Astrocyte (in vitro differentiated cells and primary cell): ENCODE data around the gene TMEM45B. TPM values are rescaled to one million over a fixed set of nuclear protein-coding genes. Genes with fewer than 3 reads are reported as not detected.
A peak's percentile ranks its signal among the peaks of the same experiment; 100 is the strongest.

Experiments
- DNase-seq: peaks from one replicate; pipeline ENCODE4 v3.0.0-alpha.2; 2010; ENCODE audit warnings: low read depth
- FAIRE-seq: peaks from 2 replicates; lab custom pipeline; 2011; peaks lifted over from hg19 to GRCh38; lab: Jason Lieb, UNC
- H2AFZ ChIP-seq: 2 replicates; pipeline ENCODE4 v1.6.0; 2012; ENCODE audit warnings: low read depth, low read length, inconsistent platforms
- H3K27ac ChIP-seq: 2 replicates; pipeline ENCODE4 v1.5.1; 2011; ENCODE audit warnings: low read depth, low read length, inconsistent platforms
- H3K27me3 ChIP-seq: 2 replicates; pipeline ENCODE4 v1.6.0; 2011; ENCODE audit warnings: low read length, inconsistent platforms; ENCODE audit not compliant: insufficient read depth
- H3K36me3 ChIP-seq: 2 replicates; pipeline ENCODE4 v1.5.1; 2011; ENCODE audit warnings: low read length, inconsistent platforms; ENCODE audit not compliant: insufficient read depth
- H3K4me1 ChIP-seq: 2 replicates; pipeline ENCODE4 v1.5.1; 2011; ENCODE audit warnings: low read length, inconsistent platforms; ENCODE audit not compliant: insufficient read depth
- H3K4me2 ChIP-seq: 2 replicates; pipeline ENCODE4 v1.6.0; 2012; ENCODE audit warnings: low read length, inconsistent platforms
- H3K4me3 ChIP-seq: 2 replicates; pipeline ENCODE4 v1.5.1; 2011; ENCODE audit warnings: low read depth, mild to moderate bottlenecking, low read length, inconsistent platforms; ENCODE audit not compliant: insufficient read depth
- H3K79me2 ChIP-seq: 2 replicates; pipeline ENCODE4 v1.6.0; 2012; ENCODE audit warnings: mild to moderate bottlenecking, low read length, inconsistent platforms; ENCODE audit not compliant: insufficient read depth
- H3K9ac ChIP-seq: 2 replicates; pipeline ENCODE4 v1.6.0; 2012; ENCODE audit warnings: mild to moderate bottlenecking, low read length, inconsistent platforms
- H3K9me3 ChIP-seq: 2 replicates; pipeline ENCODE4 v1.5.1; 2012; ENCODE audit warnings: low read depth, mild to moderate bottlenecking, low read length, inconsistent platforms; ENCODE audit not compliant: insufficient read depth
- H4K20me1 ChIP-seq: 2 replicates; pipeline ENCODE4 v1.6.0; 2012; ENCODE audit warnings: low read length, inconsistent platforms; ENCODE audit not compliant: insufficient read depth
- H3K27ac Mint-ChIP-seq: one replicate; pipeline ENCODE4 v1.8.0; 2021; ENCODE audit warnings: mild to moderate bottlenecking, mixed read lengths; ENCODE audit not compliant: unreplicated experiment
- H3K27me3 Mint-ChIP-seq: one replicate; pipeline ENCODE4 v1.8.0; 2021; ENCODE audit warnings: low read depth, mixed read lengths; ENCODE audit not compliant: unreplicated experiment
- H3K36me3 Mint-ChIP-seq: one replicate; pipeline ENCODE4 v1.8.0; 2021; ENCODE audit warnings: low read depth, mixed read lengths; ENCODE audit not compliant: unreplicated experiment
- H3K4me1 Mint-ChIP-seq: one replicate; pipeline ENCODE4 v1.8.0; 2021; ENCODE audit warnings: low read depth, mixed read lengths; ENCODE audit not compliant: unreplicated experiment
- H3K4me3 Mint-ChIP-seq: one replicate; pipeline ENCODE4 v1.8.0; 2021; ENCODE audit warnings: mild to moderate bottlenecking, moderate library complexity, mixed read lengths; ENCODE audit not compliant: unreplicated experiment
- H3K9me3 Mint-ChIP-seq: one replicate; pipeline ENCODE4 v1.8.0; 2021; ENCODE audit warnings: mild to moderate bottlenecking, mixed read lengths; ENCODE audit not compliant: unreplicated experiment
- CTCF ChIP-seq: IDR thresholded peaks from 2 replicates; pipeline ENCODE4 v1.5.1; 2011; ENCODE audit warnings: low read depth, mild to moderate bottlenecking, inconsistent platforms, low read length, moderate library complexity; ENCODE audit not compliant: insufficient read depth
- EZH2 ChIP-seq: IDR thresholded peaks from 2 replicates; pipeline ENCODE4 v1.6.1; 2012; ENCODE audit warnings: mild to moderate bottlenecking, low read length, inconsistent platforms; ENCODE audit not compliant: insufficient read depth
- total RNA-seq: library from RNA; stranded (reverse); gene quantifications from 2 replicates; pipeline ENCODE4 v1.2.1, GENCODE V29; 2021

The TMEM45B gene
- total RNA-seq, 1 donor from 2014 or later, result not detected

- TF ChIP-seq CTCF (no peak), EZH2 (no peak)
- no peak overlapping the region for H3K27ac Mint-ChIP-seq
- H3K27me3 Mint-ChIP-seq, result no peaks in the 10 kb centered on the region
- Histone ChIP-seq H3K9me3 (no peaks in the 10 kb centered on the region), H3K4me1 (no peaks in the 10 kb centered on the region), H3K27ac (no peak overlapping the region), H3K36me3 (peaks cover 65% of the 10 kb centered on the region), H3K4me2 (no peak overlapping the region), H3K4me3 (no peak overlapping the region), H2AFZ (no peak overlapping the region), H3K27me3 (no peaks in the 10 kb centered on the region), H3K9ac (no peak overlapping the region), H3K79me2 (no peaks in the 10 kb centered on the region), H4K20me1 (peaks cover 13% of the 10 kb centered on the region)
- peaks cover 10% of the 10 kb centered on the region for H3K36me3 Mint-ChIP-seq
- FAIRE-seq, result no peak
- no peak for DNase-seq
- no peaks in the 10 kb centered on the region for H3K4me1 Mint-ChIP-seq
- H3K4me3 Mint-ChIP-seq, result no peak overlapping the region
- H3K9me3 Mint-ChIP-seq, result no peaks in the 10 kb centered on the region
Observed at GRCh38 chr11:129871914-129872313, 56.3 kb downstream of the TMEM45B start.

GRCh38 chr11:129880311-129880710, 64.7 kb downstream of the TMEM45B start:
- Histone ChIP-seq H2AFZ (no peak overlapping the region), H3K36me3 (peaks cover 73% of the 10 kb centered on the region), H3K79me2 (no peaks in the 10 kb centered on the region), H3K4me1 (no peaks in the 10 kb centered on the region), H3K9me3 (no peaks in the 10 kb centered on the region), H3K9ac (no peak overlapping the region), H3K4me2 (no peak overlapping the region), H4K20me1 (peaks cover 18% of the 10 kb centered on the region), H3K4me3 (no peak overlapping the region), H3K27ac (no peak overlapping the region), H3K27me3 (no peaks in the 10 kb centered on the region)
- Mint-ChIP-seq H3K36me3 (peaks cover 18% of the 10 kb centered on the region), H3K27me3 (no peaks in the 10 kb centered on the region), H3K9me3 (no peaks in the 10 kb centered on the region), H3K4me3 (no peak overlapping the region), H3K4me1 (no peaks in the 10 kb centered on the region), H3K27ac (no peak overlapping the region)
- DNase-seq (no peak), FAIRE-seq (no peak)
- TF ChIP-seq CTCF (no peak), EZH2 (no peak)

GRCh38 chr11:129881570-129882170, 66.0 kb downstream of the TMEM45B start:
- H3K27ac ChIP-seq, result no peak overlapping the region
- no peaks in the 10 kb centered on the region for H3K79me2 ChIP-seq
- peaks cover 18% of the 10 kb centered on the region for H4K20me1 ChIP-seq
- FAIRE-seq, result no peak
- no peak for DNase-seq
- H3K4me3 ChIP-seq, result no peak overlapping the region
- H3K9me3 ChIP-seq, result no peaks in the 10 kb centered on the region
- H3K27ac Mint-ChIP-seq, result no peak overlapping the region
- no peaks in the 10 kb centered on the region for H3K27me3 ChIP-seq
- no peak overlapping the region for H3K4me2 ChIP-seq
- H3K4me3 Mint-ChIP-seq, result no peak overlapping the region
- peaks cover 72% of the 10 kb centered on the region for H3K36me3 ChIP-seq
- peaks cover 20% of the 10 kb centered on the region for H3K36me3 Mint-ChIP-seq
- H3K27me3 Mint-ChIP-seq, result no peaks in the 10 kb centered on the region
- TF ChIP-seq CTCF (peak; percentile 57), EZH2 (no peak)
- H3K9ac ChIP-seq, result no peak overlapping the region
- no peaks in the 10 kb centered on the region for H3K9me3 Mint-ChIP-seq
- no peaks in the 10 kb centered on the region for H3K4me1 ChIP-seq
- no peak overlapping the region for H2AFZ ChIP-seq
- no peaks in the 10 kb centered on the region for H3K4me1 Mint-ChIP-seq
